ENCODE results near the gene PTPRM. TPM values are rescaled to one million over a fixed set of nuclear protein-coding genes. Genes with fewer than 3 reads are reported as not detected.

The PTPRM gene
- total and polyA plus RNA-seq, 2 of the 4 experiments (the other 2 are of a cell fraction) = 28.3 to 51.2 TPM

GRCh38 chr18:8167026-8167425, 599.9 kb downstream of the PTPRM start:
- no peak overlapping the region for H2AK9ac ChIP-seq (replicated peaks; ENCODE audit: low read depth, low read length, poor library complexity)
- H3K9me1 ChIP-seq (ENCODE audit: insufficient read depth, low read length) = peaks cover 3% of the 10 kb centered on the region; the same call in 1 of the 2 replicates
- TF ChIP-seq MXI1 (IDR thresholded peaks at IDR 0.05; ENCODE audit: borderline replicate concordance, low read depth, low read length) (no peak), SMC3 (IDR thresholded peaks at IDR 0.05; ENCODE audit: low read depth, low read length) (no peak)
- no CpG with 5 or more reads among the region's 2 CpGs for WGBS, 2 experiments (ENCODE audit: extremely low coverage in 2 of 2, insufficient read length in 1 of 2)
- H3K4me3 ChIP-seq (ENCODE audit: insufficient read depth, low read depth, low read length) = no peak overlapping the region
- DNase-seq = no peak
- H3K23ac ChIP-seq (ENCODE audit: low read depth, low read length) = no peak overlapping the region
- no peak overlapping the region for H4K8ac ChIP-seq (ENCODE audit: low read depth in 2 of 2, low read length in 2 of 2)
- no peak for ATAC-seq (ENCODE audit: low read depth)
- no TSS peak for BruUV-seq (replicated peaks)
- H3K18ac ChIP-seq (ENCODE audit: low read depth, low read length) = no peak overlapping the region
- no peak overlapping the region for H3K4me2 ChIP-seq (ENCODE audit: low read depth, low read length)
- H3K27me3 ChIP-seq (ENCODE audit: control insufficient read depth, insufficient read depth, low read length) = no peaks in the 10 kb centered on the region
- peaks cover 0 to 3% of the 10 kb centered on the region in 2 experiments; a peak in 1 of 4 replicates for H3K79me1 ChIP-seq (ENCODE audit: low read depth in 1 of 2, low read length in 2 of 2)
- H3K4me1 ChIP-seq (ENCODE audit: control insufficient read depth, insufficient read depth, low read length) = no peaks in the 10 kb centered on the region
- ChIA-PET CTCF (no interaction called here), POLR2A (ENCODE audit: unreplicated experiment) (no interaction called here)
- H2BK5ac ChIP-seq (ENCODE audit: low read depth, low read length, poor library complexity, severe bottlenecking) = no peak overlapping the region
- H3K4ac ChIP-seq (ENCODE audit: low read depth, low read length) = no peak overlapping the region
- no peak overlapping the region for H2AFZ ChIP-seq (replicated peaks; ENCODE audit: low read length, poor library complexity)
- H4K5ac ChIP-seq (ENCODE audit: low read depth, low read length) = no peak overlapping the region
- no peak overlapping the region for H4K91ac ChIP-seq (ENCODE audit: insufficient read depth, low read depth, low read length)
- peaks cover 1% of the 10 kb centered on the region; the same call in 1 of the 2 replicates for H3K36me3 ChIP-seq (ENCODE audit: control insufficient read depth, insufficient read depth, low read length)
- dilution Hi-C loops (cut with HindIII; ENCODE audit: low sequenced_read_pairs, unreplicated experiment) (no loop called here), in situ Hi-C loops (cut with MboI; ENCODE audit: low sequenced_read_pairs) (no loop called here), intact Hi-C loops (cut with micrococcal nuclease) (no loop called here)
- H3K27ac ChIP-seq (ENCODE audit: insufficient read depth, low read length) = no peak overlapping the region
- H3K56ac ChIP-seq (ENCODE audit: extremely low read depth, insufficient read depth, low read length) = no peak overlapping the region
- no peaks in the 10 kb centered on the region for H4K20me1 ChIP-seq (ENCODE audit: insufficient read depth, low read length)
- H2BK120ac ChIP-seq (ENCODE audit: low read depth, low read length) = no peak overlapping the region
- H2AK5ac ChIP-seq (ENCODE audit: low read depth, low read length) = no peak overlapping the region
- no peak overlapping the region for H2BK15ac ChIP-seq (ENCODE audit: low read depth, low read length)
- H2BK20ac ChIP-seq (ENCODE audit: low read depth, low read length) = no peak overlapping the region
- no peak overlapping the region for H3K14ac ChIP-seq (replicated peaks; ENCODE audit: low read depth, low read length)
- H3K9ac ChIP-seq (ENCODE audit: low read depth, low read length) = no peak overlapping the region
- H3K9me3 ChIP-seq (ENCODE audit: control insufficient read depth, insufficient read depth, low read length) = no peaks in the 10 kb centered on the region
